ENCODE measurements around the gene RNU6-7. TPM values are rescaled to one million over a fixed set of nuclear protein-coding genes. Genes with fewer than 3 reads are reported as not detected.

RNU6-7 gene
- total and polyA plus RNA-seq, 2 of the 13 experiments (the other 11 are each of a cell fraction or from before 2014, with no cell fraction given): under 0.01 TPM; not detected in 1

GRCh38 chr14:32200368-32201192, 1.3 kb upstream of the RNU6-7 start (continued):
- no peak for TF ChIP-seq PRDM4 (CRISPR knock-in tag; IDR thresholded peaks at IDR 0.05; ENCODE audit: borderline replicate concordance)
- TF ChIP-seq NR2F2 (IDR thresholded peaks at IDR 0.05; ENCODE audit: borderline replicate concordance, low read depth): no peak
- no peak for TF ChIP-seq THYN1 (CRISPR knock-in tag; IDR thresholded peaks at IDR 0.05; ENCODE audit: borderline replicate concordance, low read depth)
- TF ChIP-seq ZSCAN31 (CRISPR knock-in tag; IDR thresholded peaks at IDR 0.05; ENCODE audit: low read depth): no peak
- TF ChIP-seq MTF2 (CRISPR knock-in tag; IDR thresholded peaks at IDR 0.05; ENCODE audit: borderline replicate concordance): peak; percentile 55; the same call in 1 of the 2 replicates
- no peak for TF ChIP-seq POLR2G (IDR thresholded peaks at IDR 0.05; ENCODE audit: low read depth, low read length)
- no peak for TF ChIP-seq ZNF10 (CRISPR knock-in tag; IDR thresholded peaks at IDR 0.05; ENCODE audit: borderline replicate concordance, low read depth)
- no peak for TF ChIP-seq TCF7L2 (IDR thresholded peaks at IDR 0.05; ENCODE audit: low read depth, low read length)
- peak; percentile 67; the same call in 1 of the 2 replicates for TF ChIP-seq ELF4 (CRISPR knock-in tag; IDR thresholded peaks at IDR 0.05; ENCODE audit: borderline replicate concordance)
- no peak for TF ChIP-seq HOXD1 (CRISPR knock-in tag; IDR thresholded peaks at IDR 0.05)
- no peak for TF ChIP-seq KLF9 (CRISPR knock-in tag; IDR thresholded peaks at IDR 0.05; ENCODE audit: low read depth)
- no peak for TF ChIP-seq U2AF2 (IDR thresholded peaks at IDR 0.05; ENCODE audit: low read depth, low read length)
- TF ChIP-seq ZNF367 (CRISPR knock-in tag; IDR thresholded peaks at IDR 0.05; ENCODE audit: borderline replicate concordance): 0 out of 2 replicates have a peak, but pooled peaks have one; percentile 2
- no peak for TF ChIP-seq ZSCAN21 (CRISPR knock-in tag; IDR thresholded peaks at IDR 0.05; ENCODE audit: borderline replicate concordance)
- TF ChIP-seq MTA3 (CRISPR knock-in tag; IDR thresholded peaks at IDR 0.05): no peak
- no peak for TF ChIP-seq ZNF772 (CRISPR knock-in tag; IDR thresholded peaks at IDR 0.05)
- TF ChIP-seq CEBPZ (IDR thresholded peaks at IDR 0.05; ENCODE audit: low read length): no peak
- TF ChIP-seq ZNF841 (CRISPR knock-in tag; IDR thresholded peaks at IDR 0.05; ENCODE audit: borderline replicate concordance): no peak
- TF ChIP-seq ZBTB26 (CRISPR knock-in tag; IDR thresholded peaks at IDR 0.05; ENCODE audit: borderline replicate concordance): no peak
- 0 out of 2 replicates have a peak, but pooled peaks have one; percentile 4 for TF ChIP-seq FUBP1 (CRISPR knock-in tag; IDR thresholded peaks at IDR 0.05; ENCODE audit: borderline replicate concordance)
